DMS53 treated with DMSO at 0.1 percent for 48 hours (cell line): ENCODE measurements around the gene CLSTN2.

Experiments
- DNase-seq: peaks from one replicate; lab custom pipeline; 2025; ENCODE audit not compliant: unreplicated experiment; lab: John Stamatoyannopoulos, UW

Gene CLSTN2

GRCh38 chr3:140051019-140051957, 116.3 kb downstream of the CLSTN2 start:
- no peak for DNase-seq

DNA sequence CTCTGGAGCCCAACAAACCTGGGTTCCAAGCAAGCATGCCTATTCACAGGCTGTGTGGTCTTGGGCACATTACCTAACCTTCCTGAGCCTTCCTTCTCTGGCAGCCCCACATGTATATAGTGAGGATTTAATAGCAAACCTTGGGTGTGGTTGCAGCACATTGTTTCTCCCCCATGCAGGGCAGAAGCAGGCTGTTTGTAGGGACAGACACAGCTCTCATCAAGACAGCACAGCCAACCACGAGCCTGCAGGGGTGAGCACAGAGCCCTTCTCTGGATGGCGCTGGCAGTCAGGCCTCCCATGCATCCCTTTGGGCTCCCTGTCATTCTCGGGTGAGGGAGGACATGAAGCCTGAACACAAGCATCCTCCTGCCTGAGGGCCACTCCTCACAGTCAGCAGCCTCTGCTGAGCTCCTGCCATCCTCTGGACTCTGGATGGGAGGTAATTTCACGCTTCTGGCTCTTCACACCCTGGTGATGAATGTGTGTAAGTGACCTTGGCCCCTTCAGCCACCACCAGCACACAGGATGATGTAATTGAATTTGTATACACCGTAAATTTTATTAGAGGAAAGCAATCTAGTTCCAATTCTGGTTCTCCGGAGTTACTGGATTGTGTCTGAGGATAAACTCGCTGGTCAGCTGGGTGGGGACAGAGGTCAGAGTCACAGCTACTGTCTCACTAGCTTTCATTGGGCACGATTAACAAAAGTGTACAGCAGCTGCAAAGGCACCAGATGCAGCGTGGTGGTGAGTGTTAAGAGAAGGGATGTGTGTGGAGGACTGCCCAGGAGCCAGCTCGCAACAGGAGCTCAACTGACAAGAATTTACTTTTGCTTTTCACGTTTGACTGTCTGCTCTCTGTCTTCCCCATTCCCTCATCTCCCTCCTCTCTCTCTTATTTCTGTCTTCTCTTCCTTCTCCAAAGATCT, 118.1 kb downstream of the CLSTN2 start:
- DNase-seq: no peak

DNA sequence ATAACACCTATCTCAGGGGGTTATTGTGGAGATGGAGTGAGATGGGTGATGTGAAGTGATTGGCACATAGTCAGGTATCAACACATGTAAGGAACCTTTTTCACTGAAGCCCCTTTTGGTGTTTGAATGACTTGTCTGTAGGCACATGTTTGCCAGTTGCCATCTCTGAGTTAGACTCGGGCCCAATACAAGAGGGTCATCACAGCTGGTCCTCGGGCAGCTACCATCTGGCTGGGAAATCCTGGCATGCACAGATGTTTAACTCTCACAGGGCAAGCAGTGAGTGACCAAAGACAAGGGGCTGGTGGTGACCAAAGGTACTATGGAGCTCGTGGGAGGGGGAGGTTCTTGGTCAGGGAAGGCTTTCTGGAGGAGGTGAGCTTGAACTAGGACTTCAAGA, 118.8 kb downstream of the CLSTN2 start:
- no peak for DNase-seq

- no peak for DNase-seq
Measured at GRCh38 chr3:140055092-140055791, 120.3 kb downstream of the CLSTN2 start.

- no peak for DNase-seq
Measured at GRCh38 chr3:140056047-140056446, 121.1 kb downstream of the CLSTN2 start.

- no peak for DNase-seq
Measured at GRCh38 chr3:140061211-140061610, 126.2 kb downstream of the CLSTN2 start.

GRCh38 chr3:140062461-140062860, 127.5 kb downstream of the CLSTN2 start:
- no peak for DNase-seq

- DNase-seq: no peak
Measured at GRCh38 chr3:140067487-140067886, 132.5 kb downstream of the CLSTN2 start.

DNA sequence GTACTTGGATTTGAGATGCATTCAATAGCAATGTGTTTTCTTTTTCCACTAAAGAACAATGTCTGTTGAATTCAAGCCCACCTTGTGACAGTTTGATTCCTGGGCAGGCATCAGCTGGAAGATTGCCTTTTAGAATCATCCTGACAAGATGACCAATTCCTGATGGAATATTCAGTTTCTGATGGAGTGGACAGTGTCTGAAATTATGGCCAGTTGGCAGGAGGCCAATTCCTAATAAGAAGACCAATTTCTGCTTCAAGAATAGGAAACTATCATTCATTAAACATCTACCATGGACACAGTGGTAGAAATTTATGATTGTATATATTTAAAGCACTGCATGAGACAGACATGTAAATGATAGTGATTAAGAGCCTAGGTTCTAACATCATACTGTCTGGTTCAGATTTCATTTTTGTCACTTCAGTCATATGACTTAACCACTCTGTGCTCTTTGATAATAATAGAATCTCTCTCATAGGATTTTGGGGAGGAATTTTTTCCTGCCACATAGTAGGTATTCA, 133.6 kb downstream of the CLSTN2 start:
- no peak for DNase-seq

DNA sequence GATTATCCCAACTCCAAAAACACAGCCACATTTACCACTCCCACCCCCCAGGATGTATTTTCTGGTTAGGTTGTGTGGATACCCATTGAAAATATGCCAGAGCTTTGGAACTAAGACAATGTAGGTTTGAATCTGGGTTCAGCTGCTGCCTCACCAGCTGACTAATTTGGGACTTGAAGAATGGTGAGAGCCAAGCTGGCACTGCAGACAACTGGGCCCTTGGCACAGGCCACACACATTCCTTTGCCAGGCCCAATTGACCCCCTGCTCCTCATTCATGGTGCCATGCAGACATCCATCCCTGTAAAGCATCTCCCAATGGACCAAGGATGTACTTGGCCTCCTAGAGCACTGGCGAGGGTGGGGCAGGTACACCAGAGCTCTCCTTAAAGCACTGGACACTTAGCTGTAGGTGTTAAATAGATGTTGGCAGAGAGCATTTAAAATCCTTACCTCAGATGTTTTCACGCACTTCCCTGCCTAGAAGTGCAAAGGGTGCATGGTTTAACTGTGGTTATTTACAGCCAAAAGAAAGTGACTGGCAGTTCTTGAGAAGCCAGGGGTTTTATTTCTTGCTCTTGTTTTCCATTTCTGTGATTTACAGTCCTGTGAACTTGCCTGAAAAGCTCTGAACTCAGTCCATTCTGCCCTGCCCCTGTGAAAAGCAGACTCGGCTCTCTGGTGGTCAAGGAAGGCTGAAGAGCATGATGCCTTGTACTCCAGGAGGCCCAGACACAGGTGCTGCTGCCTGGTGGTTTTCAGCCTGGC, 138.5 kb downstream of the CLSTN2 start:
- DNase-seq: no peak

- DNase-seq: no peak
Measured at GRCh38 chr3:140076552-140076951, 141.6 kb downstream of the CLSTN2 start.

DNA sequence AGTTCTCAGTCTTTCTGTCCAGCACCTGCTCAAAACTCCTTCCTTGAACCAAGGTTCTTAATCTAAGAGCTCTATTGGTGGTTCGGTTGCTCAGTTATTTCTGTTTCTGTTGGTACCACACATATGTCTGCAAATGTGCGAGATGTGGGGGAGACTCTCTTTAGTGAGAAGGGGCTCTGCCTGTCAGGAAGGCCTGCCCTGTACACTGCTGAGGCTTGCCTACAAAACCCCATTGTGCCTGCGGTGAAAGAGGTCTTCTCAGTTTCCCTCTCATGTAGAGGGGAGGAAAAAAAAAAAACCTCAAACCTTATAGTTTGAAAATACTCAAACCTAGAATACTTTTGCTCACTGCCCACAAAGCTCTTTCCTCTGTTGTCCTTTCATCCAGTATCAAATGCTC, 142.4 kb downstream of the CLSTN2 start:
- no peak for DNase-seq

DNA sequence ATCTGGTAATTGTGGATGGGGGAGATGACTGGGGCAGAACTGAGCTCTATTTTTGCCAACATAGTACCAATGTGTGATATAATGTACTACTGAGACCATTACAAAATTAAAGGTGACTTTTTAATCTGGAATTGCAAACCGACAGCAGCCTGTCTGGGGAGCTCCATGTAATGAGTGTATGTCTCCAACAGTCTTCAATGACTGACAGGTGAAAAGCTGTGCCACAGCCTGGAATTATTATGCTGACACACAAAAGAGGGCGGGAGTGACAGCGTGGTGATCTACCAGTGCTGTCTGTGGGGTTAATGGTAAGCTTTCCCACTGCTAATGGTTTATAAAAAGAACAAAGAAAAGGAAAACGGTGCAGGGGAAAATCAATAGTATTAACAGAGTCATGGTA, 143.4 kb downstream of the CLSTN2 start:
- DNase-seq: no peak

GRCh38 chr3:140078940-140079339, 144.0 kb downstream of the CLSTN2 start:
- DNase-seq: no peak

- DNase-seq: no peak
Measured at GRCh38 chr3:140081887-140082286, 146.9 kb downstream of the CLSTN2 start.

- no peak for DNase-seq
Measured at GRCh38 chr3:140085001-140085400, 150.0 kb downstream of the CLSTN2 start.

GRCh38 chr3:140086642-140087041, 151.7 kb downstream of the CLSTN2 start:
- DNase-seq: no peak

DNA sequence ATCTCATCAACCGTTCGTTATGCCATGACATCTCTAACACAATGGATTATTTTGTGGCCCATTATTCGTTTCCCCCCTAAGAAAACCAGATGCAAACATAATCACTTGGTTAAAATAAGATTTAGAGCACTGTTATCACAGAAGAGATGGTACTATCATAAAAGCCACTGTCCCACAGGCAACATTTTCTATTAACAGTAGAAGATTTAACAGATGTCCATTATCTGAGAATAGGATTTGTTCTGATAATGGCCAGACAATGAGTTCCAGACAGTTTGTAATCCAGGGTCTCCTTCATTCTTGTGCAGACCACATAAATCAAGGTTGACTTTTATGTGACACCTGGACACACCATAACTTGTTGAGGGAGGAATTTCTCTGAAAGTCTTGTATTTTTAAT, 153.1 kb downstream of the CLSTN2 start:
- DNase-seq: no peak

DNA sequence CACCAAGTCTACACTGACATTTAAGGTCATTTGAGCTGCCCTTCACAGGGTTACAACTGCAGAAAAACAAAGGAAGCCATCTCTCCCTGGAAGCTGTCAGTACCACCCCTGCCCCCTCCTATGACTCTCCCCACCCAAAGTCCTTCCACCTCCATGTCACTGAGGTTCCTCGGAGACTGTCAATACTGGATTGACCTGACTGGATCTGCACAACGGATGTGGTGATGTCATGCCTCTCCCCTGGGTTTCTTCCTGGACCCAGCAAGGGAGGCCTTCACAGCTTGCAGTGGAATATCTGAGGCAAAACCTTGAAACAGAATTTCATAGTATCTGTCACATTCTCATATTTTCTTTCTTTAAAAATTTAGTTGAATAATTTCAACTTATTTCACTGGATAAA, 153.5 kb downstream of the CLSTN2 start:
- no peak for DNase-seq

DNA sequence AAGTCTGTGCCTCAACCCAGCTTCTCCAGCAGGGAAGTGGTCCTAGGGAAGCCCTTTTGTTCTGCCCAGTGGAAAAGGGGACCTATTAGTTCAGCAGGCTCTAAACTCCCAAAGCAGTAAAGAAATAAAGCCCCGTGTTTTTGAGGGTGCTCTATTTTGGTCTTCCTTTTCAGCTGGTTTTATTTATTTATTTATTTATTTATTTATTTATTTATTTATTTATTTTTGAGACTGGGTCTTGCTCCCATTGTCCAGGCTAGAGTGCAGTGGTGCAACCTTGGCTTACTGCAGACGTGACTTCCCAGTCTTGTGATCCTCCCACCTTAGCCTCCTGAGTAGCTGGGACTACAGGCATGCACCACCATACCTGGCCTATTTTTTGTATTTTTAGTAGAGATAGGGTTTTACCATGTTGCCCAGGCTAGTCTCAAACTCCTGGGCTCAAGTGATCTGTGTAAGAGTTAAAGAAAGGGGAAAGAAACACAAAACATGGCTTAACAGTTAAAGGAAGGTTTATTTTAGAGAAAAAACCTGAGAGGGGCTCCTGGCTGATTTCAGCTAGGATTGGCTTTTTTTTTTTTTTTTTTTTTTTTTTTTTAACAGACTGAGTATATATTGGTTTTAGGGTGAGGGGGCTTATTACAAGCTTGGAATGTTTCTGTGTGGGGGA, 154.6 kb downstream of the CLSTN2 start:
- DNase-seq: no peak
